M059J (cell line): ENCODE results near the gene SLC9A6. TPM values are rescaled to one million over a fixed set of nuclear protein-coding genes. Genes with fewer than 3 reads are reported as not detected.

Source experiments
- DNase-seq: peaks from one replicate; pipeline ENCODE4 v3.0.0-alpha.2; 2012; ENCODE audit warnings: low read depth
- total RNA-seq: library from RNA; depleted of rRNA; stranded (reverse); fragments of >200 nt; shearing (Covaris generic); gene quantifications from 2 replicates; pipeline ENCODE4 v1.2.3, GENCODE V29; 2014; rRNA removed

The SLC9A6 gene
- 39.8 and 48.9 TPM in 2 replicates for total RNA-seq

DNA sequence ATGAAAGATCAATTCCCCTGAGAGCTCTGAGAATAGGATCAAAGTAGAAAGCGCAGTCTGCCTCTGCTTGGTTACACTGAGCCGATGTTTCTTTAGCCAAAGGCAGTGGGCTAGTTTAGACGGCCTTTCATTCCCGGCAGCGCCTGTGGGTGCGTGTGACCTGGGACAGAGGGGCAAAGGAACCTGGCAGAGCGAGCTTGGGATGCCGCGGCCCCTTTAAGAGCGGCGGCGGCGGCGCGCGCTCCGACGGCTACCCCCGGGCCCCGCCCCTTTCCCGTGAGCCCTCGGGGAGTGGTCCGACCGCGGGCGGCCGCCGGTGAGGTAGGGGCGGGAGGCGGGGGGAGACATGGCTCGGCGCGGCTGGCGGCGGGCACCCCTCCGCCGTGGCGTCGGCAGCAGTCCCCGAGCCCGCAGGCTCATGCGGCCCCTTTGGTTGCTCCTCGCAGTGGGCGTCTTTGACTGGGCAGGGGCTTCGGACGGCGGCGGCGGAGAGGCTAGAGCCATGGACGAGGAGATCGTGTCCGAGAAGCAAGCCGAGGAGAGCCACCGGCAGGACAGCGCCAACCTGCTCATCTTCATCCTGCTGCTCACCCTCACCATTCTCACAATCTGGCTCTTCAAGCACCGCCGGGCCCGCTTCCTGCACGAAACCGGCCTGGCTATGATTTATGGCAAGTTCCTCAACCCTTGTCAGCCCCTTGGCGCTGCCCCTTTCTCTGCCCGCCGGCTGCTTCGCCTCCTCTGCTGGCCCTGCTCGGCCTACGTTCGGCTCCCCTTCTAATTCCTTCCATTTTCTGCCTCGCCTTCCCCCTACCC lies at the start of gene SLC9A6:
TSS of gene SLC9A6 (plus strand) at position 279 of the 816 bp plus-strand sequence. CDS start at position 503, 224 bp downstream.
- DNase-seq: peak; percentile 76

- DNase-seq: no peak
Observed at GRCh38 chrX:135944486-135944885, 40.7 kb upstream of the SLC9A6 start.

GRCh38 chrX:135951291-135951690 lies 33.9 kb upstream of the SLC9A6 start:
- DNase-seq: no peak

- DNase-seq: peak; percentile 45
Observed at GRCh38 chrX:135973025-135973547, 12.1 kb upstream of the SLC9A6 start.

- peak; percentile 89 for DNase-seq
Observed at GRCh38 chrX:135973548-135974278, 11.5 kb upstream of the SLC9A6 start, which contains the start of gene MMGT1. Gene MMGT1 (minus strand): TSS chrX:135973988. CDS start chrX:135973675, 313 bp downstream.

DNA sequence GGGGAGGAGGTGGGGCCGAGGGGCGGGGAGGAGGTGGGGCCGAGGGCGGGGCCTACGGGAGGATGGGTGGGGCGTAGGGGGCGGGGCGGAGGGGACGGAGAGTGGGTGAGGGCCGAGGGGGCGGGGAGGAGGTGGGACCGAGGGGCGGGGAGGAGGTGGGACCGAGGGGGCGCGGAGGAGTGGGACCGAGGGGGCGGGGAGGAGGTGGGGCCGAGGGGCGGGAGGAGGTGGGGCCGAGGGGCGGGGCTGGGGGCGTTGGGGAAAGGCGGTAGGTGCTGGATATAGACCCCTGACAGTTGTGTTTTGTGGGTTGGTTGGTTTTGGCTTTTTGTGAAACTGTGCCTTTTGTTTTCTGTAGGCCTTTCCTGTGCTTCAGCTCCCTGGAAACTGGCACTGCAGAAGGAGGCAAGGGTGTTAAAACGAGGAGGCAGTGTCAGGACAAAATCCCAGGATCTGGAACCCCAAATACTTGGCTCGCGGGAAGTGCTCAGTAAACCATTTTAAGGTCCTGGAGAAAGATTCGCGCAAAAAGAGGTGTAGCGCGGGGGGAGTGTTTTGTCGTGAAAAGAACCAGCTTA lies 10.9 kb upstream of the SLC9A6 start:
- DNase-seq: peak; percentile 54

- no peak for DNase-seq
Observed at GRCh38 chrX:135975421-135975820, 9.8 kb upstream of the SLC9A6 start.

GRCh38 chrX:135977611-135978010 lies 7.6 kb upstream of the SLC9A6 start:
- DNase-seq: peak; percentile 82

DNA sequence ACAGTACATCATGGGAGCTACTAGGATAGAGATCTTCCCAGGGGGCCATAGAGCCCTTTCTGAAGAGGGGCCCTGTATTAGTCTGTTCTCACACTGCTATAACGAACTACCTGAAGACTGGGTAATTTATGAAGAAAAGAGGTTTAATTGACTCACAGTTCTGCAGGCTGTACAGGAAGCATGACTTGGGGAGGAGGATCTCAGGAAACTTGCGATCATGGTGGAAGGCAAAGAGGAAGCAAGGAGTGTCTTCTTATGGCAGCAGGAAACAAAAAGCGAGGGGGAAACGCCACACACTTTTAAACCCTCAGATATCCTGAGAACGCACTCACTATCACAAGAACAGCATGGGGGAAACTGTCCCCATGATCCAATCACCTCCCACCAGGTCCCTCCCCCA lies 4.2 kb upstream of the SLC9A6 start:
- no peak for DNase-seq

DNA sequence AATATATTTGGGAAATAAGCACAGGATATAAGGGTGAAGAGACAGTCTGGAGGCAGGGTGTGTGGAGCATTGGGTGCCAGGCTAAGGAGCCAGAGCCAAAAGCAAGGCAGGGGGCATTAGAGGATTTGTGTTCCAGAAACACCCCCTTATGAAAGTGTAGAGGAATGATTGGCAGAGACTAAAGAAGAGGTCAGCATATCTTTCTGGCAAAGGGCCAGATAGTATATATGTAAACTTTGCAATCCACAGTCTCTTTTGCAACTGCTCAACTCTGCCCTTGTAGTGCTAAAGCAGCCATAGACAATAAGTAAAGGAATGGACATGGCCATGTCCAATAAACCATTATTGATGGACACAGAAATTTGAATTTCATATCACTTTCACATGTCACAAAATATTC lies 3.6 kb upstream of the SLC9A6 start:
- no peak for DNase-seq

- DNase-seq: peak; percentile 11
Observed at GRCh38 chrX:135982860-135983259, 2.4 kb upstream of the SLC9A6 start.

- no peak for DNase-seq
Observed at GRCh38 chrX:135984256-135984655, 979 bp upstream of the SLC9A6 start.

DNA sequence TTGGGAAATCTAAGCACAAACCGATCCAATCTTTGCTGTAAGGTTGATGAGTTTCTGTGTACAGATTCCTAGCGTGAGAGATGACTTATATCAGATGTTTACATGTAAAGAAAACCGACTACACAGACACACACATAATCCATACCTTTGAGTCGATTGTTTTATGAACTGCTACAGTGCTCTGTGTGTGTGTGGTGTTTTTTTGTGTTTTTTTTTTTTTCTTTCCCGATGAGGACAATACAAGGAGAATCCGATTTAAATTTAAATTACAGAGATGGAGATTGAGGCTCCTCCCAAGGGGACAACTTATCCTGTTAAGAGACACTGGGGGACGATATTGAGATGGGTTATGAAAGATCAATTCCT lies 461 bp upstream of the SLC9A6 start:
- DNase-seq: peak; percentile 13

GRCh38 chrX:135985973-135986310 lies 707 bp downstream of the SLC9A6 start:
- peak; percentile 9 for DNase-seq

DNA sequence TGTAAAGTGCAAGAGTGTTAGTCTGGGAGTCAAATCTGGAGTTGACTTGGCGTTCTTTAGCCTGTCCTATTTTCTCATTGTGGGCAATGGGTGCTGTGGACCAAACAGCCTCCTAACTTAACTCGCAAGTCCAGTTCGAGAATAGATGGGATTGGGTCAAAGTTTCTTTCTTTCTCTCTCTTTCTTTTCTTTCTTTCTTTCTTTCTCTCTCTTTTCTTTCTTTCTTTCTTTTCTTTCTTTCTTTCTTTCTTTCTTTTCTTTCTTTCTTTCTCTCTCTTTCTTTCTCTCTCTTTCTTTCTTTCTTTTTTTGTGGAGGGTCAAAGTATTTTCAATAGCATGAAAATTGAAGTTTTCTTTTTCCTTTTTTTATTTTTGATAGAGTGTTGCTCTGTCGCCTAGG lies 3.0 kb downstream of the SLC9A6 start:
- no peak for DNase-seq

DNA sequence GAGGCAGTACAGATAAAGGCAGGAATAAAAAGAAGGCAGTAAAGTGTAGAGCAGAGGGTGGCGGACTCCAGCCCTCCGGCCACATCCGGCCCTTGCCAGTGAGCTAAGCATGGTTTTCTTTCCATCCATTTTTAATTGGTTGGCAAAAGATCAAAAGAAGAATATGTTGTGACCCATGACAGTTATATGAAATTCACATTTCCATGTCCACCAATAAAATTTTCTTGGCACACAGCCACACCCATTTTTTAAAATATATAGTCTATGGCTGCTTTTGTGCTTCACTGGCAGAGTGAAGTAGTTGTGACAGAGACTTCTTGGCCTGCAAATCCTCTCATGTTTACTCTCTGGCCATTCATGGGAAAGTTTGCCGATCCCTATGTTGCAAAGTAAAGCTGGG lies 29.8 kb downstream of the SLC9A6 start:
- DNase-seq: no peak

DNA sequence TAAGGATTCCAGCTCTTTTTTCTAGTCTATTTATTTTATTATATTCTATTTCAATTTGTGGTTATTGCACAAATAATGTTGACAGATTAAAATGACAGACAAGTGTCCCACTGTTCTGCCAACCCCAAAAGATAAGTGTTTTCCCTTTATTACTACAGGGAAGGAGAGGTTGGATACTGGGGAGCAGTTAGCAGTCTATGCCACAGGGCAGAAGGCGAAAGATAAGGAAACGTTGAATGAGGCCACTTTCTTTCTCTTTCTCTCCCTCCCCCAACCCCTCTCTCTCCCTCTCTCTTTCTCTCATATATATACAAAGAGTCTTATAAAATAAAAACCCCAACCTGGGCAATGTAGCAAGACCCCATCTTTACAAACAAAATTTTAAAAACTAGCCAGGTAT lies 31.6 kb downstream of the SLC9A6 start:
- no peak for DNase-seq

DNA sequence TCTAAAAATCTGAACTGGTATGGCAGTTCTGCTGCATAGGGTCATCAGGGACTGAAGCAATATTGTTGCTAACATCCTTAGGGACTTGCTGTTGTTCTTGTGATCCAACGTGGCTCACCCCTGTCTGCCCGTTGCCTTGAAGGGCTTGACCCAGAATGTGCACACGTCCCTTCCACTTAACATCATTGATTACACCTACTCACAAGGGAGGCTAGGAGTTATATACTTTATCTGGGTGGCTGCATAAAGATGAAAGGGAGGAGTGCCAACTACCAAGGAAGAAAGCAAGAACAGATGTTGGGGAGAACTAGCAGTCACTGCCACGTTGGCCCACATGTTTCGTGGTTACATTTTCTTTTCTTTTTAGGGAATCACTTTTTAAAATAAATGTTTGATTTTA lies 34.0 kb downstream of the SLC9A6 start:
- DNase-seq: no peak

- no peak for DNase-seq
Observed at GRCh38 chrX:136021160-136021559, 35.9 kb downstream of the SLC9A6 start.

DNA sequence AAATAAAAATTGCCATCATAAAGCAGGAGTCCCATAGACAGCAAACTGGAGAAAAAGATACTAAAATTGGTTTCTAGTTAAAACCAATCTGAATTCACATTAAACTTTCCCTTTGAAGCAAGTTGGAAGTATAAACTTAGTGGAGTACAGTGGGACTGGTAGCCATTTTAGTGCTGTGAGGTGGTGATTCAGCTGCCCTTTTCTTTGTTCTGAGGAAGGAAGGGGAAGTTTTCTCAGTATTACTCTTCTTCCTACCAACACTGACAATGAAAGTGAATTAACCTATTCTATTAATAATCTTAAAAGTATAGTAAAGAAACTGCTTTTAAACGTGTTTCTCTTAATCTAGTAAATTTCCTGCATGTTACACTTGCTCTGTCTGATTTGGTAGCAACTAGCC lies 36.7 kb downstream of the SLC9A6 start:
- DNase-seq: no peak

GRCh38 chrX:136025091-136025490 lies 39.9 kb downstream of the SLC9A6 start:
- DNase-seq: no peak

GRCh38 chrX:136028383-136028984 lies 43.2 kb downstream of the SLC9A6 start:
- peak; percentile 78 for DNase-seq
